ENCODE measurements around the gene IL20RA. TPM values are rescaled to one million over a fixed set of nuclear protein-coding genes. Genes with fewer than 3 reads are reported as not detected.
A peak's percentile ranks its signal among the peaks of the same experiment; 100 is the strongest.

IL20RA gene
- total RNA-seq, 1 donor from 2014 or later = 10.9 TPM

DNA sequence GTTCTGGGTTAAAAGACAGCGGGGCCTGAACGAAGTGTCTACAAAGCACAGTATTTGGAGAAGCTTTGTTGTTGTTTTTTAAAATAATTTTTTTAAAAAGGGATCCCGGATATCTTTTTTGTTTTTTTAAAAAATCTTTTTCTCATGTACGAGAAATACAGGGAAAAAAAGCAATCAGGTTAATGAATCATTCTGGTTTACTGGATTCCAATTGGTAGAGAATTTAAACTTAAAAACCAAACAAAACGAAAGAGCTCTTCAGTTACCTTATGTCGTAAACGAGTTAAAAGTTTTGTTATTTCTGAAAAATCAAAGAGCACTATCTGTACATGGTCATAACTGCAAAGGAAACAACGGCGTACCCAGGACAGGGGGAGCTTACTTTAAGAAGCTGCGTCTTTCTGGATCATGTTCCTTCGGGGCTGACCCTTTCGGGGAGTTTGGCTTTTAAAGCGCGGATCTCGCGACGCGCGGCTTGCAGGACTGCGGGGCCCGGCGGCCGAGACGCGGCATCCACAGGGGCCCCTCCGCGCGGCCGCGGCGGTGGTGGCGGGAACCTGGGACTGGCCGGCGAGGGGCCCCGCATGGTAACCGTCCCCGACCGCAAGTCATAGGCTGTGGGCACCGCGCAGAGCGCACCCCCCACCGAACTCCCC lies 927 bp downstream of the IL20RA start:
- peak; percentile 63 to 77 for ATAC-seq

GRCh38 chr6:137040393-137040792 lies 4.4 kb downstream of the IL20RA start:
- TF ChIP-seq, protein P1, sequence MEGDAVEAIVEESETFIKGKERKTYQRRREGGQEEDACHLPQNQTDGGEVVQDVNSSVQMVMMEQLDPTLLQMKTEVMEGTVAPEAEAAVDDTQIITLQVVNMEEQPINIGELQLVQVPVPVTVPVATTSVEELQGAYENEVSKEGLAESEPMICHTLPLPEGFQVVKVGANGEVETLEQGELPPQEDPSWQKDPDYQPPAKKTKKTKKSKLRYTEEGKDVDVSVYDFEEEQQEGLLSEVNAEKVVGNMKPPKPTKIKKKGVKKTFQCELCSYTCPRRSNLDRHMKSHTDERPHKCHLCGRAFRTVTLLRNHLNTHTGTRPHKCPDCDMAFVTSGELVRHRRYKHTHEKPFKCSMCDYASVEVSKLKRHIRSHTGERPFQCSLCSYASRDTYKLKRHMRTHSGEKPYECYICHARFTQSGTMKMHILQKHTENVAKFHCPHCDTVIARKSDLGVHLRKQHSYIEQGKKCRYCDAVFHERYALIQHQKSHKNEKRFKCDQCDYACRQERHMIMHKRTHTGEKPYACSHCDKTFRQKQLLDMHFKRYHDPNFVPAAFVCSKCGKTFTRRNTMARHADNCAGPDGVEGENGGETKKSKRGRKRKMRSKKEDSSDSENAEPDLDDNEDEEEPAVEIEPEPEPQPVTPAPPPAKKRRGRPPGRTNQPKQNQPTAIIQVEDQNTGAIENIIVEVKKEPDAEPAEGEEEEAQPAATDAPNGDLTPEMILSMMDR (IDR thresholded peaks at IDR 0.05) = no peak
- intact Hi-C loops (cut with DNase I) = no loop called here
- H3K4me1 ChIP-seq = no peaks in the 10 kb centered on the region
- DNase-seq (no peak), ATAC-seq (no peak)
- no peaks in the 10 kb centered on the region for H3K9me3 ChIP-seq
- no peak overlapping the region for H3K4me3 ChIP-seq
- H3K27ac ChIP-seq = no peak overlapping the region
- H3K36me3 ChIP-seq = no peaks in the 10 kb centered on the region
- H3K27me3 ChIP-seq (ENCODE audit: low read depth) = peaks cover 26% of the 10 kb centered on the region

More for the DNA sequence above, 927 bp downstream of the IL20RA start:
- no peaks in the 10 kb centered on the region for H3K36me3 ChIP-seq
- H3K27ac ChIP-seq = peak overlapping the region; percentile 83
- TF ChIP-seq, protein P1 (IDR thresholded peaks at IDR 0.05) = no peak
- intact Hi-C loops (cut with DNase I) = no loop called here
- H3K27me3 ChIP-seq (ENCODE audit: low read depth) = peaks cover 26% of the 10 kb centered on the region
- no peaks in the 10 kb centered on the region for H3K4me1 ChIP-seq
- H3K4me3 ChIP-seq = peak overlapping the region; percentile 74
- no peak for DNase-seq
- H3K9me3 ChIP-seq = no peaks in the 10 kb centered on the region

DNA sequence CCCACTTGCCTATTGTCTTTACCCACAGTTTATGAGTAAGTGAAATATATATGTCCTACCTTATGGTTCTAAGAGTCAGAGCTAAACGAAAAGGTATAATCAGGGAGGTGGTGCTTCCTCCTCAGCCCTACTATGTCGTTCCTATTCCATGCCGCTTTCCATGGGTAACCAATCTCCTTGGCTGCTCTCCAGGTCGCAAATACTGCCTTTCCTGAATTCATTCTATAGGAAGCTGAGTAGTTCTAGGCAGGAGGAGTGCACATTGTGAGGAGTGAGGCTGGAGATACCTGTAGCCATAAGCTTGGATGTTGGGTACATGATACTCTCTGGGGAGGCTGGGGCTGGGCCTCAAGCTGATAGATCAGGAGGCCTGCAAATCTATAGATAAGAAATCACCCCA lies 5.8 kb downstream of the IL20RA start:
- Histone ChIP-seq H3K27ac (no peak overlapping the region), H3K9me3 (no peaks in the 10 kb centered on the region)
- intact Hi-C loops (cut with DNase I) = no loop called here

GRCh38 chr6:137036566-137037300 lies 8.0 kb downstream of the IL20RA start:
- intact Hi-C loops (cut with DNase I) = no loop called here
- DNase-seq (no peak), ATAC-seq (no peak)
- no peak overlapping the region for H3K27ac ChIP-seq
- TF ChIP-seq, protein P1 (IDR thresholded peaks at IDR 0.05) = no peak
- no peaks in the 10 kb centered on the region for H3K27me3 ChIP-seq (ENCODE audit: low read depth)
- no peaks in the 10 kb centered on the region for H3K4me1 ChIP-seq
- no peak overlapping the region for H3K4me3 ChIP-seq
- no peaks in the 10 kb centered on the region for H3K36me3 ChIP-seq
- H3K9me3 ChIP-seq = no peaks in the 10 kb centered on the region

More for the DNA sequence above, 5.8 kb downstream of the IL20RA start:
- TF ChIP-seq, protein P1 (IDR thresholded peaks at IDR 0.05) = no peak
- DNase-seq (no peak), ATAC-seq (no peak)
- H3K36me3 ChIP-seq = no peaks in the 10 kb centered on the region
- no peaks in the 10 kb centered on the region for H3K4me1 ChIP-seq
- peaks cover 14% of the 10 kb centered on the region for H3K27me3 ChIP-seq (ENCODE audit: low read depth)
- H3K4me3 ChIP-seq = no peak overlapping the region

DNA sequence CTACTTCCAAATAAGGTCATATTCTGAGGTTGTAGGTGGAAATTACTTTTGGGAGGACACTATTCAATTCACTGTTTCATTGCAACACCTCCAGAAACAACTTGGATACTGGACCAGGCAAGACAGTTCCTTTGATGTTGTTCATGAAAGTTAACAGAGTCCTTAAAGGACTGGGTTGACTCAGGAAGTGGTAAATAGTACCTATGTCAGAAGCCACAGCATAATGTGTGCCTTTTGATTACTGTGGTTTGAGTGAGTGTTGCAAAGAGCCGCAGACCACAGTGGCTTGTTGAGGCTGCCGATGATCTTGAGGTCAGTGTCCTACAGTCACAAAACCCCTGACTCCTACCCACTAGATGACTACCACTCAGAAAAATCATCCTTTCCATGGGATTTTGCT lies 10.9 kb downstream of the IL20RA start:
- Histone ChIP-seq H3K4me1 (no peaks in the 10 kb centered on the region), H3K4me3 (no peak overlapping the region), H3K27me3 (ENCODE audit: low read depth) (peaks cover 3% of the 10 kb centered on the region), H3K9me3 (no peaks in the 10 kb centered on the region), H3K36me3 (no peaks in the 10 kb centered on the region), H3K27ac (no peak overlapping the region)
- DNase-seq (no peak), ATAC-seq (peak; percentile 42 to 56)
- intact Hi-C loops (cut with DNase I) = no loop called here
- TF ChIP-seq, protein P1 (IDR thresholded peaks at IDR 0.05) = no peak
